Body of pancreas (tissue), 4 donors: ENCODE measurements around the gene CSNK1E.

Experiments used
- CTCF ChIP-seq, 7 experiments: fragments of 450-650 bp in 4 of 7; fragments of 200-600 bp in 3 of 7; sonication (generic) in 3 of 7; IDR thresholded peaks; one replicate each; pipeline ENCODE4 v1.5.1; 2016 to 2019; ENCODE audit warnings: antibody characterized with exemption in 7 of 7
- POLR2A ChIP-seq, 3 donors: fragments of 450-650 bp; IDR thresholded peaks; one replicate each; pipeline ENCODE4 v1.6.1; 2016; ENCODE audit warnings: antibody characterized with exemption in 3 of 3, mild to moderate bottlenecking in 2 of 3

GRCh38 chr22:38282397-38282796 is 34.8 kb downstream of the CSNK1E start:
- no peak for TF ChIP-seq POLR2A (IDR thresholded peaks at IDR 0.05)
- no peak for TF ChIP-seq CTCF (IDR thresholded peaks at IDR 0.05)
